Mammary epithelial cell (primary cell): ENCODE results near the gene ERG.

Experiments
- EZH2 ChIP-seq: IDR thresholded peaks from 2 replicates; pipeline ENCODE4 v1.6.1; 2012; ENCODE audit warnings: low read length, inconsistent platforms, borderline replicate concordance
- TF ChIP-seq, protein P1 (sequence below), 2 donors: IDR thresholded peaks in 1 of 2; conservative IDR thresholded peaks in 1 of 2; 2 replicates each; pipeline ENCODE4 v1.5.1; 2011 to 2012; ENCODE audit warnings: inconsistent platforms in 2 of 2, low read length in 2 of 2, mild to moderate bottlenecking in 2 of 2, control low read depth in 1 of 2, low read depth in 1 of 2; ENCODE audit not compliant: insufficient read depth in 1 of 2; ENCODE audit errors: extremely low read depth in 1 of 2

DNA sequence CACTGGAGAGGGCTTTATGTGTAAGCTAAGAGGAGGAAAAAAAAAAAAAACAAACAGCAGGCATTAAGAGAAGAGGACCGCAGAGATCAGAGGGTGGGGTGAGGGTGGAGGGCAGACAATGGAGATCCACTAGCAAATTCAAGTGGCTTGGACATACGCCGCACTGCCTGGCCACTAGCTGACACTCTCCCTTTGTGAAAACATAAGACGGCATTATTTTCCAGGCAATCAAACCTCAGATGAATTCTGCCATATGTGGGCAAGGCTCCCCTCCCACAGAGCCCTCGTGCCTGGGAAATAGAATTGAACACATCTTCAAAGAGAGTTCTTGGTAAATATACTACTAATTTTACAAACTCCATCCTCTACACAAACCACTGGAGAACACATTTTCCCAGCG, 53.6 kb downstream of the ERG start:
- TF ChIP-seq, protein P1, sequence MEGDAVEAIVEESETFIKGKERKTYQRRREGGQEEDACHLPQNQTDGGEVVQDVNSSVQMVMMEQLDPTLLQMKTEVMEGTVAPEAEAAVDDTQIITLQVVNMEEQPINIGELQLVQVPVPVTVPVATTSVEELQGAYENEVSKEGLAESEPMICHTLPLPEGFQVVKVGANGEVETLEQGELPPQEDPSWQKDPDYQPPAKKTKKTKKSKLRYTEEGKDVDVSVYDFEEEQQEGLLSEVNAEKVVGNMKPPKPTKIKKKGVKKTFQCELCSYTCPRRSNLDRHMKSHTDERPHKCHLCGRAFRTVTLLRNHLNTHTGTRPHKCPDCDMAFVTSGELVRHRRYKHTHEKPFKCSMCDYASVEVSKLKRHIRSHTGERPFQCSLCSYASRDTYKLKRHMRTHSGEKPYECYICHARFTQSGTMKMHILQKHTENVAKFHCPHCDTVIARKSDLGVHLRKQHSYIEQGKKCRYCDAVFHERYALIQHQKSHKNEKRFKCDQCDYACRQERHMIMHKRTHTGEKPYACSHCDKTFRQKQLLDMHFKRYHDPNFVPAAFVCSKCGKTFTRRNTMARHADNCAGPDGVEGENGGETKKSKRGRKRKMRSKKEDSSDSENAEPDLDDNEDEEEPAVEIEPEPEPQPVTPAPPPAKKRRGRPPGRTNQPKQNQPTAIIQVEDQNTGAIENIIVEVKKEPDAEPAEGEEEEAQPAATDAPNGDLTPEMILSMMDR (conservative IDR thresholded peaks at IDR 0.05 in 1 of 2, IDR thresholded peaks at IDR 0.05 in 1 of 2; ENCODE audit: extremely low read depth in 1 of 2, insufficient read depth in 1 of 2, low read depth in 1 of 2, low read length in 2 of 2), result no peak
- no peak for TF ChIP-seq EZH2
